ENCODE results near the gene TAF11L4.
"Not testable (repeated sequence)": the region's sequence is repeated elsewhere in the genome, so short reads cannot be mapped to it uniquely, and the experiment has no call there.

The TAF11L4 gene

GRCh38 chr5:17482790-17483189, 38.8 kb upstream of the TAF11L4 start:
- H3K36me3 ChIP-seq (replicated peaks; ENCODE audit: low read depth, low read length), result no peaks in the 10 kb centered on the region
- no peak overlapping the region for H3K9ac ChIP-seq (ENCODE audit: low read length)
- H3K4me3 ChIP-seq (ENCODE audit: low read length), result no peak overlapping the region
- no peak overlapping the region for H3K4me2 ChIP-seq (ENCODE audit: low read length)
- no peaks in the 10 kb centered on the region for H4K20me1 ChIP-seq (ENCODE audit: insufficient read depth, low read length)
- no peak overlapping the region for H2AFZ ChIP-seq (ENCODE audit: low read depth, low read length)
- no peaks in the 10 kb centered on the region for H3K79me2 ChIP-seq (ENCODE audit: low read length)
- peaks cover 6% of the 10 kb centered on the region for H3K27me3 ChIP-seq (ENCODE audit: low read depth, low read length)
- H3K4me1 ChIP-seq (ENCODE audit: low read length), result peaks cover 9% of the 10 kb centered on the region
- no peak overlapping the region for H3K27ac ChIP-seq (ENCODE audit: low read length)
- H3K9me3 ChIP-seq (ENCODE audit: insufficient read depth, low read length), result no peaks in the 10 kb centered on the region
- TF ChIP-seq EZH2phosphoT487 (IDR thresholded peaks at IDR 0.05; ENCODE audit: low read depth) (no peak), CTCF (IDR thresholded peaks at IDR 0.05; ENCODE audit: low read depth, low read length) (no peak)

DNA sequence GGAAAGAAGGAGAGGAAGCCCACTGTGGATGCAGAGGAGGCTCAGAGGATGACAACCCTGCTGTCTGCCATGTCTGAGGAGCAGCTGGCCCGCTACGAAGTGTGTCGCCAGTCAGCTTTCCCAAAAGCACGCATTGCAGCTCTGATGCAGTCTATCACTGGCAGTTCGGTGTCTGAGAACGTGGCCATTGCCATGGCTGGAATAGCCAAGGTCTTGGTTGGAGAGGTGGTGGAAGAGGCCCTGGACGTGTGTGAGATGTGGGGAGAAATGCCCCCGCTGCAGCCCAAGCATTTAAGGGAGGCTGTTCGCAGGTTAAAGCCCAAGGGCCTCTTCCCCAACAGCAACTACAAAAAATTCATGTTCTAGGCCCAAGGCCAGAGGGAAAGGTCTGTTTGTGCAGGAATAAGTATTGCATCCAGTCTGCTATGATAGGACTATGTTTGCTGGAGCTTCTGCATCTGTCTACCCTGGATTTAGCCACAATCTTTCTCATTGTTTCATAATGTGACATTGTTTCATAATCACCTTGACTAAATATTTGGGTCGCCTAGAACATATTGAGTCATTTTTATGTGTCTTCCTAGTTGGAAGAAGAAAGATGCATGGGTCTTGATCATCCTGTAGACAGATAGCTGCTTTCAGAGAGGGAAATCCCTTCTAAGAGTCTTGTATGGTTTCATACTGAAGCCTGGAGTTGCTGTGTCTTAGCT, 35.0 kb upstream of the TAF11L4 start:
- not testable (repeated sequence) for H3K36me3 ChIP-seq (replicated peaks; ENCODE audit: low read depth, low read length); H3K4me2 ChIP-seq (ENCODE audit: low read length); H3K9ac ChIP-seq (ENCODE audit: low read length); H3K27ac ChIP-seq (ENCODE audit: low read length); H3K4me3 ChIP-seq (ENCODE audit: low read length); H3K9me3 ChIP-seq (ENCODE audit: insufficient read depth, low read length); H2AFZ ChIP-seq (ENCODE audit: low read depth, low read length); H3K4me1 ChIP-seq (ENCODE audit: low read length); H3K79me2 ChIP-seq (ENCODE audit: low read length); H3K27me3 ChIP-seq (ENCODE audit: low read depth, low read length); H4K20me1 ChIP-seq (ENCODE audit: insufficient read depth, low read length)

GRCh38 chr5:17487174-17487512, 34.5 kb upstream of the TAF11L4 start:
- Histone ChIP-seq H3K4me2 (ENCODE audit: low read length) (no peak overlapping the region), H3K27me3 (ENCODE audit: low read depth, low read length) (no peaks in the 10 kb centered on the region), H4K20me1 (ENCODE audit: insufficient read depth, low read length) (no peaks in the 10 kb centered on the region), H3K9me3 (ENCODE audit: insufficient read depth, low read length) (no peaks in the 10 kb centered on the region), H3K4me3 (ENCODE audit: low read length) (no peak overlapping the region), H3K9ac (ENCODE audit: low read length) (no peak overlapping the region), H3K27ac (ENCODE audit: low read length) (no peak overlapping the region), H2AFZ (ENCODE audit: low read depth, low read length) (no peak overlapping the region), H3K79me2 (ENCODE audit: low read length) (no peaks in the 10 kb centered on the region), H3K4me1 (ENCODE audit: low read length) (peaks cover 4% of the 10 kb centered on the region; the same call in 1 of the 2 replicates), H3K36me3 (replicated peaks; ENCODE audit: low read depth, low read length) (no peaks in the 10 kb centered on the region)
- TF ChIP-seq CTCF (IDR thresholded peaks at IDR 0.05; ENCODE audit: low read depth, low read length) (no peak), EZH2phosphoT487 (IDR thresholded peaks at IDR 0.05; ENCODE audit: low read depth) (no peak)

- not testable (repeated sequence) for H3K36me3 ChIP-seq (replicated peaks; ENCODE audit: low read depth, low read length); H2AFZ ChIP-seq (ENCODE audit: low read depth, low read length); H3K79me2 ChIP-seq (ENCODE audit: low read length); H3K27ac ChIP-seq (ENCODE audit: low read length); H3K4me3 ChIP-seq (ENCODE audit: low read length); H3K27me3 ChIP-seq (ENCODE audit: low read depth, low read length); H3K4me1 ChIP-seq (ENCODE audit: low read length); H3K4me2 ChIP-seq (ENCODE audit: low read length); H3K9me3 ChIP-seq (ENCODE audit: insufficient read depth, low read length); H3K9ac ChIP-seq (ENCODE audit: low read length); H4K20me1 ChIP-seq (ENCODE audit: insufficient read depth, low read length)
Observed at GRCh38 chr5:17491257-17491656, 30.3 kb upstream of the TAF11L4 start.

GRCh38 chr5:17492770-17493169, 28.8 kb upstream of the TAF11L4 start:
- Histone ChIP-seq H3K9me3 (ENCODE audit: insufficient read depth, low read length) (no peaks in the 10 kb centered on the region), H2AFZ (ENCODE audit: low read depth, low read length) (no peak overlapping the region), H3K9ac (ENCODE audit: low read length) (no peak overlapping the region), H3K4me3 (ENCODE audit: low read length) (no peak overlapping the region), H3K27me3 (ENCODE audit: low read depth, low read length) (no peaks in the 10 kb centered on the region), H4K20me1 (ENCODE audit: insufficient read depth, low read length) (no peaks in the 10 kb centered on the region), H3K36me3 (replicated peaks; ENCODE audit: low read depth, low read length) (no peaks in the 10 kb centered on the region), H3K4me2 (ENCODE audit: low read length) (no peak overlapping the region), H3K4me1 (ENCODE audit: low read length) (no peaks in the 10 kb centered on the region), H3K27ac (ENCODE audit: low read length) (no peak overlapping the region), H3K79me2 (ENCODE audit: low read length) (no peaks in the 10 kb centered on the region)
- TF ChIP-seq EZH2phosphoT487 (IDR thresholded peaks at IDR 0.05; ENCODE audit: low read depth) (no peak), CTCF (IDR thresholded peaks at IDR 0.05; ENCODE audit: low read depth, low read length) (no peak)
